Ishikawa (cell line): ENCODE results near the gene CCDC102B.
A peak's percentile ranks its signal among the peaks of the same experiment; 100 is the strongest.

Experiments
- CEBPB ChIP-seq: IDR thresholded peaks from 2 replicates; pipeline ENCODE4 v1.6.1; 2012
- CREB1 ChIP-seq: IDR thresholded peaks from 2 replicates; pipeline ENCODE4 v1.6.1; 2012; ENCODE audit warnings: low read depth
- EGR1 ChIP-seq: IDR thresholded peaks from 2 replicates; pipeline ENCODE4 v1.6.1; 2012
- EP300 ChIP-seq: IDR thresholded peaks from 2 replicates; pipeline ENCODE4 v1.6.1; 2012; ENCODE audit warnings: borderline replicate concordance
- FOXM1 ChIP-seq: IDR thresholded peaks from 2 replicates; pipeline ENCODE4 v1.6.1; 2012; ENCODE audit warnings: low read depth, borderline replicate concordance
- MAX ChIP-seq: IDR thresholded peaks from 2 replicates; pipeline ENCODE4 v1.6.1; 2012
- NFIC ChIP-seq: IDR thresholded peaks from 2 replicates; pipeline ENCODE4 v1.6.1; 2012
- RAD21 ChIP-seq: IDR thresholded peaks from 2 replicates; pipeline ENCODE4 v1.6.1; 2012; ENCODE audit warnings: low read depth
- REST ChIP-seq: IDR thresholded peaks from 2 replicates; pipeline ENCODE4 v1.6.1; 2012; ENCODE audit warnings: low read depth, mild to moderate bottlenecking
- TAF1 ChIP-seq: IDR thresholded peaks from 2 replicates; pipeline ENCODE4 v1.6.1; 2012; ENCODE audit warnings: low read depth, mild to moderate bottlenecking
- TCF12 ChIP-seq: IDR thresholded peaks from 2 replicates; pipeline ENCODE4 v1.6.1; 2012; ENCODE audit warnings: low read depth
- TEAD4 ChIP-seq: IDR thresholded peaks from 2 replicates; pipeline ENCODE4 v1.6.1; 2012
- USF1 ChIP-seq: IDR thresholded peaks from 2 replicates; pipeline ENCODE4 v1.6.1; 2012
- YY1 ChIP-seq: IDR thresholded peaks from 2 replicates; pipeline ENCODE4 v1.6.1; 2012; ENCODE audit warnings: low read depth
- ZBTB7A ChIP-seq: IDR thresholded peaks from 2 replicates; pipeline ENCODE4 v1.6.1; 2012; ENCODE audit warnings: low read depth

CCDC102B gene

GRCh38 chr18:68925268-68925667 lies 127.4 kb downstream of the CCDC102B start:
- TF ChIP-seq ZBTB7A (no peak), TAF1 (no peak), NFIC (no peak), USF1 (no peak), RAD21 (peak; percentile 44)

- TF ChIP-seq TAF1 (no peak), YY1 (no peak), REST (no peak), TEAD4 (no peak)
Observed at GRCh38 chr18:68928762-68929675, 131.1 kb downstream of the CCDC102B start.

- TF ChIP-seq ZBTB7A (no peak), EGR1 (no peak), REST (peak; percentile 68)
Observed at GRCh38 chr18:68935686-68936085, 137.8 kb downstream of the CCDC102B start.

GRCh38 chr18:68937029-68937599 lies 139.2 kb downstream of the CCDC102B start:
- TF ChIP-seq EGR1 = no peak

- TF ChIP-seq EP300 (no peak), TEAD4 (no peak), CEBPB (no peak), TCF12 (no peak), USF1 (no peak), FOXM1 (no peak), CREB1 (no peak), RAD21 (no peak)
Observed at GRCh38 chr18:68940039-68940438, 142.2 kb downstream of the CCDC102B start.

- TF ChIP-seq YY1 (no peak), CEBPB (no peak), NFIC (no peak), ZBTB7A (no peak), EP300 (no peak)
Observed at GRCh38 chr18:68940754-68941153, 142.9 kb downstream of the CCDC102B start.

- TF ChIP-seq TAF1 (no peak), TCF12 (no peak)
Observed at GRCh38 chr18:68942230-68942629, 144.3 kb downstream of the CCDC102B start.

- TF ChIP-seq YY1 = no peak
- TF ChIP-seq TAF1 = no peak
- no peak for TF ChIP-seq RAD21
- no peak for TF ChIP-seq NFIC
- TF ChIP-seq EGR1 = no peak
- no peak for TF ChIP-seq USF1
- no peak for TF ChIP-seq TCF12
- no peak for TF ChIP-seq MAX
- no peak for TF ChIP-seq ZBTB7A
- TF ChIP-seq TEAD4 = no peak
- no peak for TF ChIP-seq FOXM1
- TF ChIP-seq CREB1 = no peak
- TF ChIP-seq REST = no peak
- TF ChIP-seq EP300 = no peak
- no peak for TF ChIP-seq CEBPB
Observed at GRCh38 chr18:68944330-68944729, 146.4 kb downstream of the CCDC102B start.
